Uterus (tissue), 2 donors: ENCODE measurements around the gene DLK1.

ENCODE experiments used
- CTCF ChIP-seq, 4 experiments: fragments of 200-600 bp in 2 of 4; fragments of 450-650 bp in 2 of 4; sonication (generic) in 2 of 4; IDR thresholded peaks; one replicate each; pipeline ENCODE4 v1.5.1; 2016 to 2019; ENCODE audit warnings: antibody characterized with exemption in 4 of 4, mild to moderate bottlenecking in 2 of 4, moderate library complexity in 1 of 4
- POLR2A ChIP-seq, 2 donors: fragments of 450-650 bp; IDR thresholded peaks; one replicate each; pipeline ENCODE4 v1.6.1; 2016; ENCODE audit warnings: antibody characterized with exemption in 2 of 2, mild to moderate bottlenecking in 1 of 2, moderate library complexity in 1 of 2

DNA sequence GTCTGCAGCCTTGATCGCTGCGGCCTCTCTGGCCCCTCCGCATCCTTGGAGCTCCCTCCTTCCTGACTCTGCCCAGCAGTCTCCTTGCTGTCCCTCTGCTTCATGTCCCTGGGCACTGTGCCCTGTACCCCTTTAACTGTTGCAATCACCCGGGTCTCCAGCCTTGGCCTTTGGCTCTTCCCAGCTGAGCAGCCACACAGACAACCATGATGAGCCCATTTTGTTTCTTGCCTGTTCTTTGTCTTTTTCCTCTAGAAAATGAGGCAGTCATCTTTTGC is 58.6 kb downstream of the DLK1 start:
- no peak for TF ChIP-seq CTCF (IDR thresholded peaks at IDR 0.05)
- no peak for TF ChIP-seq POLR2A (IDR thresholded peaks at IDR 0.05)
